Activated B cell treated with CpG ODN at 0.5 μM for 24 hours (primary cell): ENCODE results near the gene MAG. TPM values are rescaled to one million over a fixed set of nuclear protein-coding genes. Genes with fewer than 3 reads are reported as not detected.

Source experiments
- ATAC-seq: fragments of 200-7000 bp; cut with Tn5 transposase; one replicate; pipeline ENCODE4 v1.10.0; 2021; ENCODE audit warnings: low read depth, mild to moderate bottlenecking, moderate library complexity
- CTCF ChIA-PET: fragments of 350-600 bp; sonication (Branson Sonifier 250); formaldehyde crosslinking; loops from one replicate; lab custom pipeline; 2021; ENCODE audit warnings: antibody characterized with exemption; lab: Charles Lee
- POLR2A ChIA-PET: fragments of 350-600 bp; sonication (Branson Sonifier 250); formaldehyde crosslinking; loops from one replicate; lab custom pipeline; 2021; ENCODE audit warnings: antibody characterized with exemption; lab: Charles Lee
- DNase-seq: peaks from one replicate; pipeline ENCODE4 v3.0.0; 2022
- H3K27ac Mint-ChIP-seq: one replicate; pipeline ENCODE4 v1.8.0; 2020; ENCODE audit warnings: mixed read lengths
- H3K27me3 Mint-ChIP-seq: one replicate; pipeline ENCODE4 v1.8.0; 2021; ENCODE audit warnings: mixed read lengths
- H3K36me3 Mint-ChIP-seq: one replicate; pipeline ENCODE4 v1.8.0; 2021; ENCODE audit warnings: low read depth, mixed read lengths
- H3K4me1 Mint-ChIP-seq: one replicate; pipeline ENCODE4 v1.8.0; 2021; ENCODE audit warnings: mixed read lengths
- H3K4me3 Mint-ChIP-seq: one replicate; pipeline ENCODE4 v1.8.0; 2020; ENCODE audit warnings: mild to moderate bottlenecking, mixed read lengths
- H3K9me3 Mint-ChIP-seq: one replicate; pipeline ENCODE4 v1.8.0; 2020; ENCODE audit warnings: mixed read lengths
- intact Hi-C: fragments of 100-400 bp; cut with micrococcal nuclease; formaldehyde crosslinking; loops from one replicate; pipeline ENCODE4 v1.15.1; 2024
- total RNA-seq: library from RNA; stranded (reverse); gene quantifications from 2 replicates; pipeline ENCODE4 v1.2.3, GENCODE V29; 2022
- TF ChIP-seq, protein P1 (sequence below): fragments of 200-600 bp; IDR thresholded peaks from one replicate; pipeline ENCODE4 v1.8.0; 2022; ENCODE audit warnings: antibody characterized with exemption, mild to moderate bottlenecking

MAG gene
- total RNA-seq, 1 donor from 2014 or later: 0.31 TPM

DNA sequence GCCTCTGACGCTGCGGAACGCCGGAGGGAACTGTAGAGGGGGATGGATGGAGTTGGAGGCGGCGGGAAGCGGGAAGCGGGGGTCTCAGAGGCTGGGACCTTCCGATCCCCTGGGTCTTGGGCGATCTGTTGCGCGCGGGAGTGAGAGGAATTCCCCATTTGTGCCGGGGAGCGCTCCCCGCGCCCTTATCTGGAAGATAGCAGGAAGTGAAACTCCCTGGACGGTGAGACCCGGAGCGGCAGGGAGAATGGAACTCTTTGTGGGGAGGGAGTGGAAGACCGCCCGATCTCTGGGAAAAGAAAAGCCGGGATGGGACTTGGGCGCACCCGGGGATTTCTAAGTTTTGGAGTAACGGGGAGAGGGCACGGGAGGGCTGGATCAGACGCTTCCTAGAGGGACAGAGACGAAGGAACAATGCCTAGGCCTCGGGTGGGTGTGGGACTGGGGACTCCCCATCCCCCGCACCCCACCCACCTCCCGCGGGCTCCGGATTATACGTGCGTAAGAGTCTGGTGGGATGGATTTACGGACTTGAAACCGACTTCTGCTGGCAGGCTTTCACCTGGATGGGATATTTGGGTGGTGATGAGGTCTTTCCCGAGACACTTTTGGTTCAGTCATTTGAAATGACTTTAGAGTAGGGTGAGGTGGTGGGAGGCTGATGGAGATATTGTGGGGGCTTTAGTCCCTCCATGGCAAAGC, 42.7 kb upstream of the MAG start:
- Mint-ChIP-seq H3K36me3 (peaks cover 21% of the 10 kb centered on the region), H3K27ac (peak overlapping the region; percentile 93), H3K4me3 (peak overlapping the region; percentile 91), H3K27me3 (peaks cover 2% of the 10 kb centered on the region), H3K4me1 (peaks cover 31% of the 10 kb centered on the region), H3K9me3 (no peaks in the 10 kb centered on the region)
- intact Hi-C loops: no loop called here
- TF ChIP-seq, protein P1, sequence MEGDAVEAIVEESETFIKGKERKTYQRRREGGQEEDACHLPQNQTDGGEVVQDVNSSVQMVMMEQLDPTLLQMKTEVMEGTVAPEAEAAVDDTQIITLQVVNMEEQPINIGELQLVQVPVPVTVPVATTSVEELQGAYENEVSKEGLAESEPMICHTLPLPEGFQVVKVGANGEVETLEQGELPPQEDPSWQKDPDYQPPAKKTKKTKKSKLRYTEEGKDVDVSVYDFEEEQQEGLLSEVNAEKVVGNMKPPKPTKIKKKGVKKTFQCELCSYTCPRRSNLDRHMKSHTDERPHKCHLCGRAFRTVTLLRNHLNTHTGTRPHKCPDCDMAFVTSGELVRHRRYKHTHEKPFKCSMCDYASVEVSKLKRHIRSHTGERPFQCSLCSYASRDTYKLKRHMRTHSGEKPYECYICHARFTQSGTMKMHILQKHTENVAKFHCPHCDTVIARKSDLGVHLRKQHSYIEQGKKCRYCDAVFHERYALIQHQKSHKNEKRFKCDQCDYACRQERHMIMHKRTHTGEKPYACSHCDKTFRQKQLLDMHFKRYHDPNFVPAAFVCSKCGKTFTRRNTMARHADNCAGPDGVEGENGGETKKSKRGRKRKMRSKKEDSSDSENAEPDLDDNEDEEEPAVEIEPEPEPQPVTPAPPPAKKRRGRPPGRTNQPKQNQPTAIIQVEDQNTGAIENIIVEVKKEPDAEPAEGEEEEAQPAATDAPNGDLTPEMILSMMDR: no peak
- POLR2A ChIA-PET: interaction anchor here (1.2 to 1.9 kb wide), 2 partner anchors 16 to 98 kb away, joined by 4 to 11 read pairs; partner anchors contain the start of gene FFAR1
- CTCF ChIA-PET: no interaction called here
- peak; percentile 10 for ATAC-seq
- DNase-seq: peak; percentile 35

DNA sequence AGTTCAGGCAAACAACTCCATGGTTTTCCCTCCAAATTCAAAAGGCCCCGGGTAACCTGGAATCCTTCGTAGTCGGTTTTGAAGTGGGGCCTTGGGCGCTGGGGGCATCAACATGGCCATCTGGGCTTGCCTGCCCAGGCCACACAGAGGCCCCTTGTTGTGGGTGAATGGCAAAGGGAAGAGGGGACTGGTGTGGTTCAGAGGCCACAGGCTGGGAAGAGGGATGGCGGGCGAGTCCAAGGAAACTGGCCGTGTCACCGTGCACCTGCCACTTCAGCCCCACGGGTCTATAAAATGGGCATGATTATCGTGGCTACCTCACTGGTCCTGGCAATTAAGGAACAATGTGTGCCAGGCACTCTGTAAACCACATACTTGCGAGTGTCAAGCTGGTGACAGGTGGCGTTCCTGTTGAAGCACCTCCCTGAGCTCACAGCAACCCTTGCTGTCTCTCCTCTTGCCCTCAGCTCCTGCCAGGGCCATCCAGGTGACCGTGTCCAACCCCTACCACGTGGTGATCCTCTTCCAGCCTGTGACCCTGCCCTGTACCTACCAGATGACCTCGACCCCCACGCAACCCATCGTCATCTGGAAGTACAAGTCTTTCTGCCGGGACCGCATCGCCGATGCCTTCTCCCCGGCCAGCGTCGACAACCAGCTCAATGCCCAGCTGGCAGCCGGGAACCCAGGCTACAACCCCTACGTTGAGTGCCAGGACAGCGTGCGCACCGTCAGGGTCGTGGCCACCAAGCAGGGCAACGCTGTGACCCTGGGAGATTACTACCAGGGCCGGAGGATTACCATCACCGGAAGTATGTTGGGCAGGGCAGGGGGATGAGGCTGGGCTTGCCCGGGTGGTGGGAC, 41.9 kb upstream of the MAG start:
- Mint-ChIP-seq H3K36me3 (peaks cover 27% of the 10 kb centered on the region), H3K27ac (peak overlapping the region; percentile 46)

GRCh38 chr19:35251456-35251855, 40.5 kb upstream of the MAG start:
- Mint-ChIP-seq H3K27ac (peak overlapping the region; percentile 56), H3K4me3 (no peak overlapping the region), H3K36me3 (peaks cover 34% of the 10 kb centered on the region), H3K4me1 (peaks cover 33% of the 10 kb centered on the region), H3K27me3 (peaks cover 2% of the 10 kb centered on the region), H3K9me3 (no peaks in the 10 kb centered on the region)
- TF ChIP-seq, protein P1: no peak
- POLR2A ChIA-PET: interaction anchor here (0.6 to 1.9 kb wide), 4 partner anchors 13 to 96 kb away, joined by 3 to 15 read pairs (median 4); partner anchors contain the start of genes FFAR1 and USF2
- intact Hi-C loops: no loop called here
- CTCF ChIA-PET: interaction anchor here (1.2 kb wide), 1 partner anchor 12 kb away, joined by 3 read pairs; no protein-coding TSS in a partner anchor
- ATAC-seq: no peak
- DNase-seq: no peak

More for the DNA sequence above, 41.9 kb upstream of the MAG start:
- Mint-ChIP-seq H3K27me3 (peaks cover 2% of the 10 kb centered on the region), H3K4me1 (peaks cover 31% of the 10 kb centered on the region), H3K9me3 (no peaks in the 10 kb centered on the region), H3K4me3 (peak overlapping the region; percentile 91)
- CTCF ChIA-PET: interaction anchor here (1.2 kb wide), 1 partner anchor 14 kb away, joined by 3 read pairs; no protein-coding TSS in a partner anchor
- intact Hi-C loops: no loop called here
- TF ChIP-seq, protein P1: no peak
- DNase-seq (no peak), ATAC-seq (no peak)
- POLR2A ChIA-PET: interaction anchor here (1.2 to 1.9 kb wide), 3 partner anchors 15 to 97 kb away, joined by 4 to 11 read pairs (median 4); partner anchors contain the start of genes FFAR1 and USF2

GRCh38 chr19:35253316-35254286, 38.4 kb upstream of the MAG start:
- Mint-ChIP-seq H3K9me3 (no peaks in the 10 kb centered on the region), H3K27ac (no peak overlapping the region), H3K27me3 (no peaks in the 10 kb centered on the region), H3K36me3 (peaks cover 31% of the 10 kb centered on the region), H3K4me1 (peaks cover 21% of the 10 kb centered on the region), H3K4me3 (no peak overlapping the region)
- DNase-seq (no peak), ATAC-seq (no peak)
- intact Hi-C loops: no loop called here
- TF ChIP-seq, protein P1: no peak
- ChIA-PET POLR2A (no interaction called here), CTCF (no interaction called here)
